Parathyroid adenoma (tissue), 2 donors: ENCODE measurements around the gene PBX1.
A peak's percentile ranks its signal among the peaks of the same experiment; 100 is the strongest.

Source experiments
- H2AFZ ChIP-seq: fragments of 300-600 bp; sonication (generic); one replicate; pipeline ENCODE4 v1.7.0; 2017; ENCODE audit warnings: antibody characterized with exemption, mild to moderate bottlenecking
- H3K27ac ChIP-seq: fragments of 300-600 bp; sonication (generic); one replicate; pipeline ENCODE4 v1.7.0; 2017
- H3K27me3 ChIP-seq: fragments of 300-600 bp; sonication (generic); one replicate; pipeline ENCODE4 v1.7.0; 2017; ENCODE audit warnings: low read length; ENCODE audit not compliant: control insufficient read depth, insufficient read depth
- H3K36me3 ChIP-seq: fragments of 300-600 bp; sonication (generic); one replicate; pipeline ENCODE4 v1.7.0; 2017; ENCODE audit warnings: low read length; ENCODE audit not compliant: control insufficient read depth, insufficient read depth
- H3K4me1 ChIP-seq: fragments of 300-600 bp; sonication (generic); one replicate; pipeline ENCODE4 v1.7.0; 2017; ENCODE audit warnings: control low read depth
- H3K4me2 ChIP-seq: fragments of 300-600 bp; sonication (generic); one replicate; pipeline ENCODE4 v1.7.0; 2017; ENCODE audit warnings: low read length
- H3K4me3 ChIP-seq: fragments of 300-600 bp; sonication (generic); one replicate; pipeline ENCODE4 v1.7.0; 2017; ENCODE audit warnings: low read depth, low read length
- H3K79me2 ChIP-seq: fragments of 300-600 bp; sonication (generic); one replicate; pipeline ENCODE4 v1.7.0; 2017; ENCODE audit warnings: control low read depth
- H3K9ac ChIP-seq: fragments of 300-600 bp; sonication (generic); one replicate; pipeline ENCODE4 v1.7.0; 2017; ENCODE audit warnings: mild to moderate bottlenecking
- H3K9me3 ChIP-seq: fragments of 300-600 bp; sonication (generic); one replicate; pipeline ENCODE4 v1.7.0; 2017; ENCODE audit warnings: low read length; ENCODE audit not compliant: control insufficient read depth
- CTCF ChIP-seq: fragments of 300-600 bp; sonication (generic); IDR thresholded peaks from one replicate; pipeline ENCODE4 v1.7.0; 2017; ENCODE audit warnings: antibody characterized with exemption, mild to moderate bottlenecking
- donor health status: primary hyperparathyroidism.

The PBX1 gene

GRCh38 chr1:164610538-164611222 lies 51.7 kb downstream of the PBX1 start:
- Histone ChIP-seq H3K9ac (no peak overlapping the region), H3K4me3 (no peak overlapping the region), H2AFZ (no peak overlapping the region), H3K9me3 (no peaks in the 10 kb centered on the region), H3K27ac (peak overlapping the region; percentile 15), H3K4me2 (no peak overlapping the region), H3K27me3 (no peaks in the 10 kb centered on the region), H3K36me3 (no peaks in the 10 kb centered on the region), H3K79me2 (peaks cover 6% of the 10 kb centered on the region), H3K4me1 (peaks cover 18% of the 10 kb centered on the region)
- no peak for TF ChIP-seq CTCF

GRCh38 chr1:164611754-164612642 lies 53.0 kb downstream of the PBX1 start:
- Histone ChIP-seq H3K79me2 (peaks cover 7% of the 10 kb centered on the region), H3K36me3 (no peaks in the 10 kb centered on the region), H3K27me3 (no peaks in the 10 kb centered on the region), H2AFZ (no peak overlapping the region), H3K9ac (no peak overlapping the region), H3K9me3 (no peaks in the 10 kb centered on the region), H3K4me3 (peak overlapping the region; percentile 23), H3K4me1 (peaks cover 18% of the 10 kb centered on the region), H3K4me2 (peak overlapping the region; percentile 51), H3K27ac (peak overlapping the region; percentile 40)
- no peak for TF ChIP-seq CTCF

GRCh38 chr1:164613176-164613575 lies 54.2 kb downstream of the PBX1 start:
- H3K27ac ChIP-seq, result no peak overlapping the region
- no peak overlapping the region for H3K4me3 ChIP-seq
- peaks cover 13% of the 10 kb centered on the region for H3K79me2 ChIP-seq
- peak overlapping the region; percentile 56 for H3K4me2 ChIP-seq
- no peak for TF ChIP-seq CTCF
- H3K27me3 ChIP-seq, result no peaks in the 10 kb centered on the region
- H3K36me3 ChIP-seq, result no peaks in the 10 kb centered on the region
- peaks cover 18% of the 10 kb centered on the region for H3K4me1 ChIP-seq
- no peaks in the 10 kb centered on the region for H3K9me3 ChIP-seq
- H2AFZ ChIP-seq, result no peak overlapping the region
- no peak overlapping the region for H3K9ac ChIP-seq

- Histone ChIP-seq H3K9me3 (no peaks in the 10 kb centered on the region), H3K4me2 (no peak overlapping the region), H2AFZ (no peak overlapping the region), H3K4me1 (peaks cover 18% of the 10 kb centered on the region), H3K79me2 (peaks cover 20% of the 10 kb centered on the region), H3K27me3 (no peaks in the 10 kb centered on the region), H3K27ac (no peak overlapping the region), H3K36me3 (no peaks in the 10 kb centered on the region), H3K4me3 (no peak overlapping the region), H3K9ac (no peak overlapping the region)
- TF ChIP-seq CTCF, result no peak
Measured at GRCh38 chr1:164614316-164614715, 55.3 kb downstream of the PBX1 start.
